ENCODE measurements around the gene MVD.

The MVD gene

GRCh38 chr16:88696441-88696840 lies 33.5 kb upstream of the MVD start:
- Histone ChIP-seq H3K9me3 (no peaks in the 10 kb centered on the region), H3K4me3 (no peak overlapping the region), H3K36me3 (peaks cover 20 to 58% (median 32%) of the 10 kb centered on the region in 3 donors), H3K27ac (no peak overlapping the region), H3K4me1 (peaks cover 0 to under 1% (median 0%) of the 10 kb centered on the region in 4 donors), H3K27me3 (peaks cover 0 to 18% of the 10 kb centered on the region in 2 donors)
- no peak for TF ChIP-seq CTCF (IDR thresholded peaks at IDR 0.05)
- no peak for DNase-seq
- intact Hi-C loops (cut with DNase I; ENCODE audit: low total_unique reads) = no loop called here

GRCh38 chr16:88695753-88696152 lies 32.9 kb upstream of the MVD start:
- TF ChIP-seq CTCF (IDR thresholded peaks at IDR 0.05) = no peak
- no peaks in the 10 kb centered on the region for H3K4me1 ChIP-seq
- no peak overlapping the region for H3K27ac ChIP-seq
- intact Hi-C loops (cut with DNase I; ENCODE audit: low total_unique reads) = no loop called here
- H3K9me3 ChIP-seq = no peaks in the 10 kb centered on the region
- peaks cover 0 to 25% of the 10 kb centered on the region in 2 donors for H3K27me3 ChIP-seq
- no peak for DNase-seq
- peaks cover 20 to 53% (median 32%) of the 10 kb centered on the region in 3 donors for H3K36me3 ChIP-seq
- no peak overlapping the region for H3K4me3 ChIP-seq

GRCh38 chr16:88695218-88695617 lies 32.3 kb upstream of the MVD start:
- intact Hi-C loops (cut with DNase I; ENCODE audit: low total_unique reads) = no loop called here
- H3K27me3 ChIP-seq = peaks cover 0 to 30% of the 10 kb centered on the region in 2 donors
- H3K36me3 ChIP-seq = peaks cover 20 to 47% (median 32%) of the 10 kb centered on the region in 3 donors
- TF ChIP-seq CTCF (IDR thresholded peaks at IDR 0.05) = no peak
- DNase-seq = no peak
- H3K4me3 ChIP-seq = no peak overlapping the region
- H3K4me1 ChIP-seq = no peaks in the 10 kb centered on the region
- no peaks in the 10 kb centered on the region for H3K9me3 ChIP-seq
- H3K27ac ChIP-seq = no peak overlapping the region

GRCh38 chr16:88694221-88695087 lies 31.6 kb upstream of the MVD start:
- Histone ChIP-seq H3K27ac (no peak overlapping the region), H3K27me3 (peaks cover 0 to 37% of the 10 kb centered on the region in 2 donors), H3K4me1 (no peaks in the 10 kb centered on the region), H3K9me3 (no peaks in the 10 kb centered on the region), H3K4me3 (no peak overlapping the region), H3K36me3 (peaks cover 14 to 40% (median 31%) of the 10 kb centered on the region in 3 donors)
- TF ChIP-seq CTCF (IDR thresholded peaks at IDR 0.05) = no peak
- intact Hi-C loops (cut with DNase I; ENCODE audit: low total_unique reads) = no loop called here
- no peak for DNase-seq

- no peaks in the 10 kb centered on the region for H3K9me3 ChIP-seq
- DNase-seq = no peak
- peaks cover 0 to 44% of the 10 kb centered on the region in 2 donors for H3K27me3 ChIP-seq
- peaks cover 12 to 31% (median 22%) of the 10 kb centered on the region in 3 donors for H3K36me3 ChIP-seq
- H3K27ac ChIP-seq = no peak overlapping the region
- intact Hi-C loops (cut with DNase I; ENCODE audit: low total_unique reads) = no loop called here
- H3K4me3 ChIP-seq = no peak overlapping the region
- TF ChIP-seq CTCF (IDR thresholded peaks at IDR 0.05) = no peak
- H3K4me1 ChIP-seq = no peaks in the 10 kb centered on the region
Observed at GRCh38 chr16:88693420-88694177, 30.7 kb upstream of the MVD start.

All from tibial artery (tissue), 4 donors.